ENCODE data around the gene CR2. TPM values are rescaled to one million over a fixed set of nuclear protein-coding genes. Genes with fewer than 3 reads are reported as not detected.

Gene CR2
- total RNA-seq, 1 experiment from 2014 or later: not detected

GRCh38 chr1:207502726-207503125 is 48.6 kb downstream of the CR2 start:
- CTCF ChIA-PET: no interaction called here
- BruUV-seq (replicated peaks): no TSS peak
- no peak for ATAC-seq
- no peaks in the 10 kb centered on the region for H3F3A ChIP-seq (ENCODE audit: low read length, unreplicated experiment)
- H3K9ac ChIP-seq (ENCODE audit: low read length): no peak overlapping the region
- H3K4me2 ChIP-seq (ENCODE audit: low read length): no peak overlapping the region
- no peak for TF ChIP-seq EZH2phosphoT487 (IDR thresholded peaks at IDR 0.05; ENCODE audit: borderline replicate concordance, low read length)
- TF ChIP-seq EZH2 (IDR thresholded peaks at IDR 0.05; ENCODE audit: low read length, unreplicated experiment): no peak
- TF ChIP-seq, protein P1, sequence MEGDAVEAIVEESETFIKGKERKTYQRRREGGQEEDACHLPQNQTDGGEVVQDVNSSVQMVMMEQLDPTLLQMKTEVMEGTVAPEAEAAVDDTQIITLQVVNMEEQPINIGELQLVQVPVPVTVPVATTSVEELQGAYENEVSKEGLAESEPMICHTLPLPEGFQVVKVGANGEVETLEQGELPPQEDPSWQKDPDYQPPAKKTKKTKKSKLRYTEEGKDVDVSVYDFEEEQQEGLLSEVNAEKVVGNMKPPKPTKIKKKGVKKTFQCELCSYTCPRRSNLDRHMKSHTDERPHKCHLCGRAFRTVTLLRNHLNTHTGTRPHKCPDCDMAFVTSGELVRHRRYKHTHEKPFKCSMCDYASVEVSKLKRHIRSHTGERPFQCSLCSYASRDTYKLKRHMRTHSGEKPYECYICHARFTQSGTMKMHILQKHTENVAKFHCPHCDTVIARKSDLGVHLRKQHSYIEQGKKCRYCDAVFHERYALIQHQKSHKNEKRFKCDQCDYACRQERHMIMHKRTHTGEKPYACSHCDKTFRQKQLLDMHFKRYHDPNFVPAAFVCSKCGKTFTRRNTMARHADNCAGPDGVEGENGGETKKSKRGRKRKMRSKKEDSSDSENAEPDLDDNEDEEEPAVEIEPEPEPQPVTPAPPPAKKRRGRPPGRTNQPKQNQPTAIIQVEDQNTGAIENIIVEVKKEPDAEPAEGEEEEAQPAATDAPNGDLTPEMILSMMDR (conservative IDR thresholded peaks at IDR 0.05; ENCODE audit: low read depth, low read length): no peak
- H3K27me3 ChIP-seq (ENCODE audit: low read length): peaks cover 84% of the 10 kb centered on the region
- H4K20me1 ChIP-seq (ENCODE audit: low read length): no peaks in the 10 kb centered on the region
- H3K27ac ChIP-seq (ENCODE audit: low read length): no peak overlapping the region
- no peaks in the 10 kb centered on the region for H3K79me2 ChIP-seq (ENCODE audit: low read length)
- POLR2A ChIA-PET (ENCODE audit: unreplicated experiment): interaction anchor here (0.5 kb wide), 1 partner anchor 182 kb away, joined by 4 read pairs; the partner anchor contains the start of gene CD55
- no peaks in the 10 kb centered on the region for H3K9me2 ChIP-seq (replicated peaks; ENCODE audit: low read length)
- H3K4me1 ChIP-seq (ENCODE audit: insufficient read depth, low read length): no peaks in the 10 kb centered on the region
- DNase-seq: no peak
- H3K9me3 ChIP-seq (ENCODE audit: low read length): no peaks in the 10 kb centered on the region
- H2AFZ ChIP-seq (ENCODE audit: low read length): no peak overlapping the region
- no peak overlapping the region for H3K4me3 ChIP-seq (ENCODE audit: low read length)
- intact Hi-C loops (cut with micrococcal nuclease): no loop called here
- H3K36me3 ChIP-seq (ENCODE audit: low read depth, low read length): no peaks in the 10 kb centered on the region

GRCh38 chr1:207503950-207504349 is 49.8 kb downstream of the CR2 start:
- ChIA-PET CTCF (interaction anchor here (0.7 kb wide), 1 partner anchor 174 kb away, joined by 3 read pairs; no protein-coding TSS in a partner anchor), POLR2A (ENCODE audit: unreplicated experiment) (no interaction called here)
- ATAC-seq (no peak), DNase-seq (no peak)
- Histone ChIP-seq H3K36me3 (ENCODE audit: low read depth, low read length) (no peaks in the 10 kb centered on the region), H3K79me2 (ENCODE audit: low read length) (no peaks in the 10 kb centered on the region), H3K4me1 (ENCODE audit: insufficient read depth, low read length) (no peaks in the 10 kb centered on the region), H2AFZ (ENCODE audit: low read length) (no peak overlapping the region), H4K20me1 (ENCODE audit: low read length) (no peaks in the 10 kb centered on the region), H3K27ac (ENCODE audit: low read length) (no peak overlapping the region), H3F3A (ENCODE audit: low read length, unreplicated experiment) (no peaks in the 10 kb centered on the region), H3K4me3 (ENCODE audit: low read length) (no peak overlapping the region), H3K27me3 (ENCODE audit: low read length) (peaks cover 88% of the 10 kb centered on the region), H3K9ac (ENCODE audit: low read length) (no peak overlapping the region), H3K9me2 (replicated peaks; ENCODE audit: low read length) (no peaks in the 10 kb centered on the region), H3K9me3 (ENCODE audit: low read length) (no peaks in the 10 kb centered on the region), H3K4me2 (ENCODE audit: low read length) (no peak overlapping the region)
- TF ChIP-seq EZH2phosphoT487 (IDR thresholded peaks at IDR 0.05; ENCODE audit: borderline replicate concordance, low read length) (no peak), EZH2 (IDR thresholded peaks at IDR 0.05; ENCODE audit: low read length, unreplicated experiment) (no peak)
- TF ChIP-seq, protein P1 (conservative IDR thresholded peaks at IDR 0.05; ENCODE audit: low read depth, low read length): no peak
- intact Hi-C loops (cut with micrococcal nuclease): no loop called here
- no TSS peak for BruUV-seq (replicated peaks)

DNA sequence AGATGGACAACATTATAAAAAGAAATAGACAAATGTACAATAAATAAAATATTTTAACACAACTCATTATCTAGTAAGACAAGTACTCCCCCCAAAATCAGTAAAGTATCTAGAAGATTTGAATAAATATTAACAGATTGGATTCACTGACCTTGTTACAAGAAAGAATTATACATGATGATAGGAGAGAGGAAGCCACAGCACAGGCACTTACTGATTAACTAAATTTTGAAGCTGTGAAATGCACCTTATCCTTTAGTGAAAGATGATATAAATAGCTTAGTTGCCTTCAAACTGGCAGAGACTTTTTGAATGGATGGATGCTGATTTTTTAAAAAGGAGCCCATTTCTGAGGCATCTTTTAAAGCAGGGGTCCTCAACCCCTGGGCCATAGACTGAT is 50.3 kb downstream of the CR2 start:
- ChIA-PET CTCF (interaction anchor here (0.6 to 0.7 kb wide), 2 partner anchors 175 to 592 kb away, joined by 3 to 4 read pairs; no protein-coding TSS in a partner anchor), POLR2A (ENCODE audit: unreplicated experiment) (no interaction called here)
- Histone ChIP-seq H3K79me2 (ENCODE audit: low read length) (no peaks in the 10 kb centered on the region), H3K27me3 (ENCODE audit: low read length) (peaks cover 93% of the 10 kb centered on the region), H3F3A (ENCODE audit: low read length, unreplicated experiment) (no peaks in the 10 kb centered on the region), H3K4me2 (ENCODE audit: low read length) (no peak overlapping the region), H4K20me1 (ENCODE audit: low read length) (no peaks in the 10 kb centered on the region), H3K4me3 (ENCODE audit: low read length) (no peak overlapping the region), H3K27ac (ENCODE audit: low read length) (no peak overlapping the region), H3K36me3 (ENCODE audit: low read depth, low read length) (no peaks in the 10 kb centered on the region), H3K4me1 (ENCODE audit: insufficient read depth, low read length) (no peaks in the 10 kb centered on the region), H3K9me2 (replicated peaks; ENCODE audit: low read length) (no peaks in the 10 kb centered on the region), H3K9me3 (ENCODE audit: low read length) (no peaks in the 10 kb centered on the region), H2AFZ (ENCODE audit: low read length) (no peak overlapping the region), H3K9ac (ENCODE audit: low read length) (no peak overlapping the region)
- BruUV-seq (replicated peaks): no TSS peak
- DNase-seq (no peak), ATAC-seq (no peak)
- TF ChIP-seq EZH2 (IDR thresholded peaks at IDR 0.05; ENCODE audit: low read length, unreplicated experiment) (no peak), EZH2phosphoT487 (IDR thresholded peaks at IDR 0.05; ENCODE audit: borderline replicate concordance, low read length) (no peak)
- TF ChIP-seq, protein P1 (conservative IDR thresholded peaks at IDR 0.05; ENCODE audit: low read depth, low read length): no peak
- intact Hi-C loops (cut with micrococcal nuclease): no loop called here
